Parathyroid adenoma (tissue), 2 donors: ENCODE measurements around the gene KDM1A.
A peak's percentile ranks its signal among the peaks of the same experiment; 100 is the strongest.

Experiments used
- H2AFZ ChIP-seq: fragments of 300-600 bp; sonication (generic); one replicate; pipeline ENCODE4 v1.7.0; 2017; ENCODE audit warnings: antibody characterized with exemption, mild to moderate bottlenecking
- H3K27ac ChIP-seq: fragments of 300-600 bp; sonication (generic); one replicate; pipeline ENCODE4 v1.7.0; 2017
- H3K27me3 ChIP-seq: fragments of 300-600 bp; sonication (generic); one replicate; pipeline ENCODE4 v1.7.0; 2017; ENCODE audit warnings: low read length; ENCODE audit not compliant: control insufficient read depth, insufficient read depth
- H3K36me3 ChIP-seq: fragments of 300-600 bp; sonication (generic); one replicate; pipeline ENCODE4 v1.7.0; 2017; ENCODE audit warnings: low read length; ENCODE audit not compliant: control insufficient read depth, insufficient read depth
- H3K4me1 ChIP-seq: fragments of 300-600 bp; sonication (generic); one replicate; pipeline ENCODE4 v1.7.0; 2017; ENCODE audit warnings: control low read depth
- H3K4me2 ChIP-seq: fragments of 300-600 bp; sonication (generic); one replicate; pipeline ENCODE4 v1.7.0; 2017; ENCODE audit warnings: low read length
- H3K4me3 ChIP-seq: fragments of 300-600 bp; sonication (generic); one replicate; pipeline ENCODE4 v1.7.0; 2017; ENCODE audit warnings: low read depth, low read length
- H3K79me2 ChIP-seq: fragments of 300-600 bp; sonication (generic); one replicate; pipeline ENCODE4 v1.7.0; 2017; ENCODE audit warnings: control low read depth
- H3K9ac ChIP-seq: fragments of 300-600 bp; sonication (generic); one replicate; pipeline ENCODE4 v1.7.0; 2017; ENCODE audit warnings: mild to moderate bottlenecking
- H3K9me3 ChIP-seq: fragments of 300-600 bp; sonication (generic); one replicate; pipeline ENCODE4 v1.7.0; 2017; ENCODE audit warnings: low read length; ENCODE audit not compliant: control insufficient read depth
- TF ChIP-seq, protein P1 (sequence below): fragments of 300-600 bp; sonication (generic); IDR thresholded peaks from one replicate; pipeline ENCODE4 v1.7.0; 2017; ENCODE audit warnings: antibody characterized with exemption, mild to moderate bottlenecking
- donor health status: primary hyperparathyroidism.

Gene KDM1A

GRCh38 chr1:23018661-23019093 lies 591 bp upstream of the KDM1A start:
- peaks cover 6% of the 10 kb centered on the region for H3K79me2 ChIP-seq
- peak overlapping the region; percentile 93 for H3K4me3 ChIP-seq
- TF ChIP-seq, protein P1, sequence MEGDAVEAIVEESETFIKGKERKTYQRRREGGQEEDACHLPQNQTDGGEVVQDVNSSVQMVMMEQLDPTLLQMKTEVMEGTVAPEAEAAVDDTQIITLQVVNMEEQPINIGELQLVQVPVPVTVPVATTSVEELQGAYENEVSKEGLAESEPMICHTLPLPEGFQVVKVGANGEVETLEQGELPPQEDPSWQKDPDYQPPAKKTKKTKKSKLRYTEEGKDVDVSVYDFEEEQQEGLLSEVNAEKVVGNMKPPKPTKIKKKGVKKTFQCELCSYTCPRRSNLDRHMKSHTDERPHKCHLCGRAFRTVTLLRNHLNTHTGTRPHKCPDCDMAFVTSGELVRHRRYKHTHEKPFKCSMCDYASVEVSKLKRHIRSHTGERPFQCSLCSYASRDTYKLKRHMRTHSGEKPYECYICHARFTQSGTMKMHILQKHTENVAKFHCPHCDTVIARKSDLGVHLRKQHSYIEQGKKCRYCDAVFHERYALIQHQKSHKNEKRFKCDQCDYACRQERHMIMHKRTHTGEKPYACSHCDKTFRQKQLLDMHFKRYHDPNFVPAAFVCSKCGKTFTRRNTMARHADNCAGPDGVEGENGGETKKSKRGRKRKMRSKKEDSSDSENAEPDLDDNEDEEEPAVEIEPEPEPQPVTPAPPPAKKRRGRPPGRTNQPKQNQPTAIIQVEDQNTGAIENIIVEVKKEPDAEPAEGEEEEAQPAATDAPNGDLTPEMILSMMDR, result no peak
- H3K9ac ChIP-seq, result peak overlapping the region; percentile 61
- H3K27me3 ChIP-seq, result no peaks in the 10 kb centered on the region
- H3K27ac ChIP-seq, result peak overlapping the region; percentile 81
- H3K4me1 ChIP-seq, result no peaks in the 10 kb centered on the region
- peak overlapping the region; percentile 99 for H3K4me2 ChIP-seq
- H3K9me3 ChIP-seq, result no peaks in the 10 kb centered on the region
- no peaks in the 10 kb centered on the region for H3K36me3 ChIP-seq
- peak overlapping the region; percentile 87 for H2AFZ ChIP-seq

GRCh38 chr1:23019863-23020625 lies 776 bp downstream of the KDM1A start:
- peak overlapping the region; percentile 84 for H3K9ac ChIP-seq
- no peaks in the 10 kb centered on the region for H3K4me1 ChIP-seq
- H2AFZ ChIP-seq, result peak overlapping the region; percentile 87
- H3K27ac ChIP-seq, result peak overlapping the region; percentile 81
- TF ChIP-seq, protein P1, result no peak
- H3K36me3 ChIP-seq, result no peaks in the 10 kb centered on the region
- no peaks in the 10 kb centered on the region for H3K9me3 ChIP-seq
- H3K4me2 ChIP-seq, result peak overlapping the region; percentile 99
- H3K27me3 ChIP-seq, result no peaks in the 10 kb centered on the region
- H3K79me2 ChIP-seq, result peaks cover 6% of the 10 kb centered on the region
- H3K4me3 ChIP-seq, result peak overlapping the region; percentile 93

- Histone ChIP-seq H3K9ac (no peak overlapping the region), H3K4me3 (peak overlapping the region; percentile 93), H2AFZ (no peak overlapping the region), H3K9me3 (no peaks in the 10 kb centered on the region), H3K36me3 (no peaks in the 10 kb centered on the region), H3K27me3 (no peaks in the 10 kb centered on the region), H3K4me2 (peak overlapping the region; percentile 99), H3K79me2 (peaks cover 6% of the 10 kb centered on the region), H3K4me1 (no peaks in the 10 kb centered on the region), H3K27ac (no peak overlapping the region)
- TF ChIP-seq, protein P1, result no peak
These were observed 1.6 kb downstream of the KDM1A start for GRCh38 chr1:23020706-23021405.

- no peaks in the 10 kb centered on the region for H3K36me3 ChIP-seq
- no peak overlapping the region for H2AFZ ChIP-seq
- H3K4me1 ChIP-seq, result no peaks in the 10 kb centered on the region
- H3K9ac ChIP-seq, result no peak overlapping the region
- TF ChIP-seq, protein P1, result no peak
- H3K79me2 ChIP-seq, result peaks cover 6% of the 10 kb centered on the region
- no peak overlapping the region for H3K4me3 ChIP-seq
- H3K27ac ChIP-seq, result no peak overlapping the region
- H3K9me3 ChIP-seq, result no peaks in the 10 kb centered on the region
- no peaks in the 10 kb centered on the region for H3K27me3 ChIP-seq
- H3K4me2 ChIP-seq, result no peak overlapping the region
These were observed 2.6 kb downstream of the KDM1A start for GRCh38 chr1:23021834-23022233.
